Endometrium (tissue), 2 donors: ENCODE data around the gene DNM3.

Experiments
- FAIRE-seq: peaks from 2 replicates; lab custom pipeline; 2012; peaks lifted over from hg19 to GRCh38; lab: Jason Lieb, UNC
- donor health status: control.
- donor health status: control.

Gene DNM3

DNA sequence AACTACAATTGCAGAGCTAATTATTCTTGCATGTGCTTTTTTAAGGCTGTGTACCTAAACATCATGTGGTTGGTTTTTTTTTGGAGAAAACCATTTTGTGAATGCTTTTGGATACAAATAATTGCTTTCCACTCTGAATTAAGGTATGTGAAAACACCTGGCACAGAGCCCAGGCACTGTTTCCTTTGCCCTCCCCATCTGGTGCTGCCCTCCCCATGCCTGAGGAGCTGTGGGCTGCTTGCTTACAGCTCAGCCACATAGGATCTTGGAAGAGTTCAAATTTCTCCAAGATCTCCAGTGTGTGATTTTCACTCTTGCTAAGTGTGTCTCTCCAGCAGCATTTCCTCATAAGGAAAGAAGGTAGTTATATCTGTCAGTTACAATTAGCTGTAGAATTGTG, 27.8 kb downstream of the DNM3 start:
- no peak for FAIRE-seq

DNA sequence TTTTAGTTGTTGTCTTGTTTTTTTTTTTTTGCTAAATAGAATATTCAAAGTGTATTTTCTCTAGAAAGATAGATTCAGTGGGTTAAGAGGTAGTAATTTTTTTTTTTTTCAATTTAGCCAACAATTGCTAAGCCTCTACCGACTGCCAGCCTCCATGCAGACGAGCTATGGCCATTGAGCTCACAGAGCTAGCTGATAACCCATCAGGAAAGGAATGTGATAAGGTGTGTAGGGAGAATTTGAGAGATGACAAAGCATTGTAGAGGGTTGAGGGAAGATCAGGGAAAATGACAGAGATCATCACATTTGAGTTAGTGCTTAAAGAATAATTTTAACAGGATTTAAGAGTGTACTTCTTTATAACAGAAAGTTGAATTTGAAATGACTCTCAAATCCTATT, 30.6 kb downstream of the DNM3 start:
- no peak for FAIRE-seq

GRCh38 chr1:171872430-171872829, 31.1 kb downstream of the DNM3 start:
- FAIRE-seq = no peak

DNA sequence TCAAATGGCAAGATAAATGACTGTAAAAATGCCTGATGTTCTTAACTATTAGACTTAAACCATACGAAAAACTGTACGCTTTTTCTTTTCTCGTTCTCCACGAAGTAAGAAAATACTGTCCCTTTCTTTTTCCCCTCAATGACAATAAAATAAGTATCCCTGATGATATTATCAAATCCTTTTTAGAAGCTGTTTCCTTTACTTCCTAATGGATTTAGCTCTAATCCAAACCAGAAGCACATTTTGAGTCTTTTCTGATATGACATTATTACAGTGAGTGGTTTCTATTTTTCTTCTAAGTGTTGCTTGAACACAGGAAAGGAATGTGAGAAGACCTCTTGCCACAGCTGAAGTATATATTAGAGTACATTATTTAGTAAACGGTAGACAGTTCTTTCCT, 32.4 kb downstream of the DNM3 start:
- no peak for FAIRE-seq

DNA sequence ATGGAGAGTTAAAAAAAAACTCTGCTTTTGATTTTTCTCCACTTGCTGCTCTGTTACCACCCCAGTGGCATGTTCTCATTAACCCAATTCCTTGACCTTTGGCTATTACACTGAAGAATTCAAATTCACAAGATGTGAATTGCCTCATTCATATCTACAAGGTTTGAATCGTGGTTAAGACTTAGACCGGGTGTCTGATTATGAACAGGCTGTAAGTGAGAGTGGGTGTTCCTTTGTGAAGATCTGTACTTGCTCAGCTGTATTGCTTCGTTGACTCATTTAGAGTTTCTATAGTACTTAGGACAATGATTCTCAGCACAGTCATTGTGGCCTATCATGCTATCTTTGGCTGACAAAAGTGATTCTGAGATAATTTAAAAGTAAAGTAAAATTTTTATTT, 36.4 kb downstream of the DNM3 start:
- FAIRE-seq = no peak

GRCh38 chr1:171879556-171879955, 38.3 kb downstream of the DNM3 start:
- no peak for FAIRE-seq

GRCh38 chr1:171881442-171881841, 40.1 kb downstream of the DNM3 start:
- no peak for FAIRE-seq

DNA sequence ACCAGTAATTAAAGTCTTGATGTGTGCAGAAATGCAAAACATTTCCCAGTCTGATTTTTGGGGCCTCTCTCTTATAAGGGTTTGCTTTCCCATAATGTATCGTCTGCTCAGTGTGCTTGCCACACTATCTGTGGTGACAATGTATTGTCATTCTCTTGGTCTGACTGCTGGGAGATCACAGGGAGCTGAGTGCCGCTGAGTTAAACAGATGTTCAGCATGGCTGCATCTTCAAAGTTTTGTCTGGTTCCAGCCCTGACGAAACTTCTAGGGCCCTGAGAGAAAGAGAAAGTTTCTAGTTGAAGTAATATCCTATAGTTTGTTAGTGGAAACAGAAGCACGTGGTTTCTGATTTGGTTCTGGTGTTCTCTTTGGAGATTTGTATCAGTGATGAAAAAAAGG, 42.6 kb downstream of the DNM3 start:
- FAIRE-seq = no peak

- FAIRE-seq = no peak
These were observed 43.2 kb downstream of the DNM3 start for GRCh38 chr1:171884475-171884874.

GRCh38 chr1:171890131-171890530, 48.8 kb downstream of the DNM3 start:
- FAIRE-seq = no peak

DNA sequence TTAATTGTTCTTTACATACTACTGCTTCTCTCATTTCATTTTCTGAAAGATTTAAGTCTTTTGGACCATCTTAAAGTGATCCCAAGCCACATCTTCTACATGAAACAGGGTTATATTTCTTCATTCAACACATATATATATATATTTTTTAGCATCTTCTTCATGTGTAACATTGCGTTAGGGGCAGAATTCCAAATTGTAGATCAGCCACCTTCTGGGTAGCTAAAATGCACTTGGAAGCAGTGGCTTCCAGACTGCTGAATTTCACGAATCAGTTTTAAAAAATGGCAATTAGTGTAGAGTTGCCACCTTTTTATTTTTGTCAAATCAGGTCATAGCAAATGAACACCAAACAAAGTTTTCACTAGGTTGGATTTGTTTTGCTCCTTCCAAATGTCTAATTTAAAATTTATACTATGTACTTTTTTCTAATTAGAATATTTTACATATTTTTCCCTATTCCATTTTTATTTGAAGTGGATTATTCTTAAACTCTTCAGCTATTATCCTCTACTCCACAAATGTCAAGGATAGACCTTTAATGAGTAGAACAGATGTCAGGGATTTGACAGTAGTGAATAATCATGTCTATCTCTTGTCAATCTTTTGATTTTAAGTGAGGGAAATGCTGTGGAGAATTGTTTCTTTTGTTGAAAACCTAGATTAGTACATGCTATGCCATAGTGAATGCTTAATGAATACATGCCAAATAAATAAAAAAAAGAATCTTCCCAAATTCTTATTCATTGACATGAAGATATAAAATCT, 55.8 kb downstream of the DNM3 start:
- no peak for FAIRE-seq

DNA sequence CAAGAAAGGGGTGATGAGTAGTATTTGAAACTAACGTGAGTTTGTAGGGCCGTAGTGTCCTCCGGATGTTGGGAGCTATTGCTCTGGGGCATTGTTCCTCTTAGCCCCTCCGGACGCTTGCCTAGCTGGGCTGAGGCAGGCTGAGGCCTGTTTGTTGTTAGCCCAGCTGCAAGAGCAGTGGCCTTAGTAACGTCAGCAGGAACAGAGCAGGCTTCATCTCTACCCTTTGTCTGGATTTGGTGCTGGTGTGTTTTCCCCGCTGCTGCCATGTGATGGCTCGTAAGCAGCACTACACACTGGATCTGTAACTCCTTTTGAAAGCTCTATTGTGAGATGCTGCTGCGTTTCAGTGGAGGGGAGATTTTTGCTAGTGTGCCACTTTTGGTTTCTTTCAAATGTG, 57.6 kb downstream of the DNM3 start:
- FAIRE-seq = no peak

- no peak for FAIRE-seq
These were observed 58.5 kb downstream of the DNM3 start for GRCh38 chr1:171899838-171900237.

DNA sequence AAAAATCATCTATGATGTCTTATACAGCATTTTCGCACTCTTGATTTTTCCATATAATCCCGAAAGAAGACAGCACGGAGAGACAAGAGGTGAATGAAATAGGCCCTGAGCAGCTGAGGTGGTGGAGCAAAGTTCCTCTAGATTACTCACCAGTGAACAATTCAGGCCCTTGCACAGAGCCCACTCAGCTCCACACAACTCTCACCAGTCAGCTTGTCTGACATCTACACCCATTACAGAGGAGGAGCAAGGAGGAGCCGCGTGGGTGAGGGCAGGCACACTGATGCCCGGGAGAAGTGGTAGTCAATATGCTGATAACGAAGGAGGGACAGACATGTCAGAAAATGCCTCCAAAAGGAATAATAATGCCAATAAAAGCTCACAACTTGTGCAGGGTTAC, 59.9 kb downstream of the DNM3 start:
- no peak for FAIRE-seq

- FAIRE-seq = no peak
These were observed 61.2 kb downstream of the DNM3 start for GRCh38 chr1:171902527-171902926.

DNA sequence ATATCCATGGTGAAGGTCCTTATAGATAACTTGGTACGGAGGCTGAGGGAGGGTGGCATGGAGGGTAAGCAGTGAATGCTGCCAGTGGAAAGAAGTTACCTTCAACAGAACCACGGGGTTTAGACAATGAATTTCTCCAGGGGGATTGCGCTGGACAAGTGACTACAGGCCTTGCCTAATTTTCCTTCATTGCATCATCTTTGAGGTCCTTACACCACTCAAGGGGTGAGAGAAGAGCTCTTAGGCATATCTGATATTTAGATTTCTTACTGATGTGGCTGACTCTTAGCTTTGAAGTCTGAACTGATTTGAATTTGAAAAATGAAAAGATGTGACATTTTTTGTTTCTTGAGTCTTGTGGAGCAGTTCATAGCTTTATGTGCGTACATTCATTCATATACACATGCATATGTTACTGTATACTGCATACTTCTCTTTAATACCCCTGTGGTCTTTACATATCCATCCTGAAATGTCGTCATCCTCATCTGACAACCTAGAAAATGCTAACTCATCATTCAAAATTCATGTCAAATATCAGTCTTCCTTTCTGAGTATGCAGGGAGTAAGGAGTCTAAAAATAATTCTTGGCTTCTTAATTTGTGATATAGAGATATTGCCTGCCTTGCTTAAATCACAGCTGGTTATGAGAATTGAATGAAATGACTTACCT, 63.6 kb downstream of the DNM3 start:
- no peak for FAIRE-seq

GRCh38 chr1:171909711-171910110, 68.4 kb downstream of the DNM3 start:
- FAIRE-seq = no peak

DNA sequence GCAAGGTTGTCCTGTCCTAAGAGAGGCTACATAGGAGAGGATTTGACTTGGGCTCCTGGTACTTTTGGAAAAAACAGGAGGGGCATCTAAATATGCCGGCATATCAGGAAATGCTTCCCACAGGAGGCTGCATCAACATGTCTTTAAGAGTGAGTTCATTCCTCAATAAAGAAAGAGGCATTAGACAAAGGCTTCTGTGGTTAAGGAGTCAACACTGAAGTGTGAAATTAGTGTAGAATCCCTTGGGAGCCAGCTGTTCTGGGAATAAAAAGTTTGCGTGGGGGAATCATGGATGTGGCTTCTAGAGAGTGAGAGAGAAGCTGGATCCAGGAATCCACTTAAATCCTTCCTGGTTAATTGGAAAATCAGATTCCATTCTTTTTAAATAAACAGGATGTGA, 69.5 kb downstream of the DNM3 start:
- no peak for FAIRE-seq

- no peak for FAIRE-seq
These were observed 70.2 kb downstream of the DNM3 start for GRCh38 chr1:171911506-171911905.

- FAIRE-seq = no peak
These were observed 71.3 kb downstream of the DNM3 start for GRCh38 chr1:171912509-171913175.

- FAIRE-seq = no peak
These were observed 72.1 kb downstream of the DNM3 start for GRCh38 chr1:171913385-171913784.

- FAIRE-seq = no peak
These were observed 75.0 kb downstream of the DNM3 start for GRCh38 chr1:171916315-171916771.

GRCh38 chr1:171917331-171917730, 76.0 kb downstream of the DNM3 start:
- FAIRE-seq = no peak
